Mucosa of gallbladder (tissue), 1 donor: ENCODE measurements around the gene CYB5A. TPM values are rescaled to one million over a fixed set of nuclear protein-coding genes. Genes with fewer than 3 reads are reported as not detected.
A peak's percentile ranks its signal among the peaks of the same experiment; 100 is the strongest.
"Not testable (repeated sequence)": the region's sequence is repeated elsewhere in the genome, so short reads cannot be mapped to it uniquely, and the experiment has no call there.

ENCODE experiments used
- DNase-seq: peaks from one replicate; pipeline ENCODE4 v3.0.0-alpha.2; 2020; ENCODE audit warnings: low spot score
- total RNA-seq: library from RNA; stranded (reverse); gene quantifications from one replicate; pipeline ENCODE4 v1.2.1, GENCODE V29; 2021
- donor health status: DM: no; HTN: no; CAD: no.

Gene CYB5A
- total RNA-seq, 1 donor from 2014 or later: 566 TPM

GRCh38 chr18:74294526-74294925, 2.8 kb upstream of the CYB5A start:
- DNase-seq: no peak

GRCh38 chr18:74292982-74293381, 1.2 kb upstream of the CYB5A start:
- DNase-seq: not testable (repeated sequence)

- no peak for DNase-seq
Observed at GRCh38 chr18:74292541-74292858, 737 bp upstream of the CYB5A start.

- DNase-seq: no peak
Observed at GRCh38 chr18:74291472-74291770, 342 bp downstream of the CYB5A start.

- DNase-seq: no peak
Observed at GRCh38 chr18:74290794-74291471, 830 bp downstream of the CYB5A start.

GRCh38 chr18:74290021-74290420, 1.7 kb downstream of the CYB5A start:
- no peak for DNase-seq

- DNase-seq: no peak
Observed at GRCh38 chr18:74289137-74289536, 2.6 kb downstream of the CYB5A start.

GRCh38 chr18:74288730-74289129, 3.0 kb downstream of the CYB5A start:
- DNase-seq: no peak

GRCh38 chr18:74288041-74288440, 3.7 kb downstream of the CYB5A start:
- no peak for DNase-seq

GRCh38 chr18:74286856-74287255, 4.9 kb downstream of the CYB5A start:
- no peak for DNase-seq

GRCh38 chr18:74286106-74286855, 5.5 kb downstream of the CYB5A start:
- no peak for DNase-seq

GRCh38 chr18:74285583-74285982, 6.2 kb downstream of the CYB5A start:
- not testable (repeated sequence) for DNase-seq

GRCh38 chr18:74284980-74285355, 6.8 kb downstream of the CYB5A start:
- DNase-seq: no peak

- no peak for DNase-seq
Observed at GRCh38 chr18:74284191-74284979, 7.4 kb downstream of the CYB5A start.

- no peak for DNase-seq
Observed at GRCh38 chr18:74283646-74284045, 8.1 kb downstream of the CYB5A start.

GRCh38 chr18:74282755-74283554, 8.8 kb downstream of the CYB5A start:
- DNase-seq: no peak

GRCh38 chr18:74281980-74282754, 9.6 kb downstream of the CYB5A start:
- no peak for DNase-seq

GRCh38 chr18:74281011-74281979, 10.5 kb downstream of the CYB5A start:
- DNase-seq: no peak

GRCh38 chr18:74278983-74279382, 12.8 kb downstream of the CYB5A start:
- DNase-seq: no peak

GRCh38 chr18:74278058-74278457, 13.7 kb downstream of the CYB5A start:
- peak; percentile 69 for DNase-seq
